HepG2 (cell line): ENCODE measurements around the gene KRT82.

Source experiments
- ARNT ChIP-seq: fragments of 450-650 bp; IDR thresholded peaks from 2 replicates; pipeline ENCODE4 v1.6.1; 2017
- NR3C1 ChIP-seq: sonication (generic); formaldehyde crosslinking; IDR thresholded peaks from 2 replicates; pipeline ENCODE4 v1.4.0; 2020; ENCODE audit warnings: missing genetic modification reagents
- SP4 ChIP-seq: sonication (generic); formaldehyde crosslinking; IDR thresholded peaks from 2 replicates; pipeline ENCODE4 v1.8.1; 2023; ENCODE audit warnings: mild to moderate bottlenecking, missing genetic modification reagents
- TBP ChIP-seq: sonication (generic); formaldehyde crosslinking; IDR thresholded peaks from 2 replicates; pipeline ENCODE4 v1.5.0; 2020; ENCODE audit warnings: missing genetic modification reagents
- YY1 ChIP-seq: IDR thresholded peaks from 2 replicates; pipeline ENCODE4 v1.6.1; 2011; ENCODE audit warnings: low read length, low read depth, moderate library complexity, mild to moderate bottlenecking; ENCODE audit not compliant: insufficient read depth, insufficient replicate concordance
- ZNF816 ChIP-seq: sonication (generic); formaldehyde crosslinking; IDR thresholded peaks from 2 replicates; pipeline ENCODE4 v1.8.0; 2022; ENCODE audit warnings: missing genetic modification reagents, mild to moderate bottlenecking, borderline replicate concordance
- TF ChIP-seq, protein P1 (sequence below): sonication (generic); formaldehyde crosslinking; IDR thresholded peaks from 2 replicates; pipeline ENCODE4 v1.5.0; 2020; ENCODE audit warnings: mild to moderate bottlenecking, missing genetic modification reagents, moderate library complexity

- TF ChIP-seq, protein P1, sequence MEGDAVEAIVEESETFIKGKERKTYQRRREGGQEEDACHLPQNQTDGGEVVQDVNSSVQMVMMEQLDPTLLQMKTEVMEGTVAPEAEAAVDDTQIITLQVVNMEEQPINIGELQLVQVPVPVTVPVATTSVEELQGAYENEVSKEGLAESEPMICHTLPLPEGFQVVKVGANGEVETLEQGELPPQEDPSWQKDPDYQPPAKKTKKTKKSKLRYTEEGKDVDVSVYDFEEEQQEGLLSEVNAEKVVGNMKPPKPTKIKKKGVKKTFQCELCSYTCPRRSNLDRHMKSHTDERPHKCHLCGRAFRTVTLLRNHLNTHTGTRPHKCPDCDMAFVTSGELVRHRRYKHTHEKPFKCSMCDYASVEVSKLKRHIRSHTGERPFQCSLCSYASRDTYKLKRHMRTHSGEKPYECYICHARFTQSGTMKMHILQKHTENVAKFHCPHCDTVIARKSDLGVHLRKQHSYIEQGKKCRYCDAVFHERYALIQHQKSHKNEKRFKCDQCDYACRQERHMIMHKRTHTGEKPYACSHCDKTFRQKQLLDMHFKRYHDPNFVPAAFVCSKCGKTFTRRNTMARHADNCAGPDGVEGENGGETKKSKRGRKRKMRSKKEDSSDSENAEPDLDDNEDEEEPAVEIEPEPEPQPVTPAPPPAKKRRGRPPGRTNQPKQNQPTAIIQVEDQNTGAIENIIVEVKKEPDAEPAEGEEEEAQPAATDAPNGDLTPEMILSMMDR = no peak
- no peak for TF ChIP-seq SP4
- TF ChIP-seq TBP = no peak
- no peak for TF ChIP-seq YY1
- no peak for TF ChIP-seq ZNF816
- TF ChIP-seq NR3C1 = no peak
- no peak for TF ChIP-seq ARNT
These were observed 2.6 kb downstream of the KRT82 start for GRCh38 chr12:52403561-52403960.
